Stimulated activated CD4-positive, alpha-beta T cell treated with anti-CD3 and anti-CD28 coated beads, Interleukin-1b, Interleukin-23, amount 100 ng/mL, for 48 hours (primary cell): ENCODE measurements around the gene HSFX2.
"Not testable (repeated sequence)": the region's sequence is repeated elsewhere in the genome, so short reads cannot be mapped to it uniquely, and the experiment has no call there.

Source experiments
- DNase-seq: peaks from one replicate; pipeline ENCODE4 v3.0.0-alpha.2; 2020

The HSFX2 gene

GRCh38 chrX:149585631-149586030 is 9.5 kb downstream of the HSFX2 start:
- not testable (repeated sequence) for DNase-seq

- DNase-seq: not testable (repeated sequence)
Measured at GRCh38 chrX:149573456-149573855, 21.7 kb downstream of the HSFX2 start.

GRCh38 chrX:149572743-149573142 is 22.4 kb downstream of the HSFX2 start:
- DNase-seq: no peak

GRCh38 chrX:149571770-149572169 is 23.3 kb downstream of the HSFX2 start:
- no peak for DNase-seq

GRCh38 chrX:149570668-149571067 is 24.4 kb downstream of the HSFX2 start:
- no peak for DNase-seq

- no peak for DNase-seq
Measured at GRCh38 chrX:149569770-149570169, 25.3 kb downstream of the HSFX2 start.

GRCh38 chrX:149568701-149569296 is 26.3 kb downstream of the HSFX2 start:
- DNase-seq: no peak

- DNase-seq: no peak
Measured at GRCh38 chrX:149567621-149568417, 27.3 kb downstream of the HSFX2 start.

- DNase-seq: no peak
Measured at GRCh38 chrX:149563359-149563758, 31.8 kb downstream of the HSFX2 start.

GRCh38 chrX:149555251-149555650 is 39.9 kb downstream of the HSFX2 start:
- not testable (repeated sequence) for DNase-seq

- DNase-seq: not testable (repeated sequence)
Measured at GRCh38 chrX:149551939-149552248, 43.2 kb downstream of the HSFX2 start.

GRCh38 chrX:149551245-149551938 is 43.7 kb downstream of the HSFX2 start:
- not testable (repeated sequence) for DNase-seq

- not testable (repeated sequence) for DNase-seq
Measured at GRCh38 chrX:149550454-149550853, 44.7 kb downstream of the HSFX2 start.

GRCh38 chrX:149549701-149550100 is 45.4 kb downstream of the HSFX2 start, which contains the start of gene HSFX3:
Gene HSFX3, minus strand, starts transcription at chrX:149549924. Its CDS starts 72 bp downstream, at chrX:149549852.
- DNase-seq: not testable (repeated sequence)

GRCh38 chrX:149547782-149548181 is 47.3 kb downstream of the HSFX2 start:
- DNase-seq: not testable (repeated sequence)

GRCh38 chrX:149546962-149547361 is 48.2 kb downstream of the HSFX2 start:
- not testable (repeated sequence) for DNase-seq

GRCh38 chrX:149545545-149546543 is 49.3 kb downstream of the HSFX2 start:
- DNase-seq: peak; percentile 12
